Posterior vena cava (tissue), 2 donors: ENCODE data around the gene JAK2. TPM values are rescaled to one million over a fixed set of nuclear protein-coding genes. Genes with fewer than 3 reads are reported as not detected.

ENCODE experiments used
- DNase-seq: peaks from one replicate; pipeline ENCODE4 v3.0.0-alpha.2; 2020; ENCODE audit warnings: low spot score
- intact Hi-C, 2 donors: fragments of 100-400 bp; cut with DNase I; formaldehyde crosslinking; loops; one replicate each; pipeline versions ENCODE4 v1.14.1 to v1.14.2; 2022 to 2023
- total RNA-seq, 2 donors: library from RNA; stranded (reverse); fragmentation: NEBNext Ultra II Directional; extraction: Animal tissue kit (Norgen Biotek cat#: 25700); gene quantifications; one replicate each; pipeline ENCODE4 v1.2.1, GENCODE V29; 2021
- donor health status: DM: yes; HTN: yes; CAD: no.
- donor health status: DM: yes; HTN: yes; CAD: no.

JAK2 gene
- total RNA-seq, 2 donors from 2014 or later: 65.8 to 67.2 TPM

- intact Hi-C loops: no loop called here
- no peak for DNase-seq
Observed at GRCh38 chr9:5111696-5112095, 126.6 kb downstream of the JAK2 start.

- DNase-seq: no peak
- intact Hi-C loops: no loop called here
Observed at GRCh38 chr9:5112109-5112592, 127.1 kb downstream of the JAK2 start.

DNA sequence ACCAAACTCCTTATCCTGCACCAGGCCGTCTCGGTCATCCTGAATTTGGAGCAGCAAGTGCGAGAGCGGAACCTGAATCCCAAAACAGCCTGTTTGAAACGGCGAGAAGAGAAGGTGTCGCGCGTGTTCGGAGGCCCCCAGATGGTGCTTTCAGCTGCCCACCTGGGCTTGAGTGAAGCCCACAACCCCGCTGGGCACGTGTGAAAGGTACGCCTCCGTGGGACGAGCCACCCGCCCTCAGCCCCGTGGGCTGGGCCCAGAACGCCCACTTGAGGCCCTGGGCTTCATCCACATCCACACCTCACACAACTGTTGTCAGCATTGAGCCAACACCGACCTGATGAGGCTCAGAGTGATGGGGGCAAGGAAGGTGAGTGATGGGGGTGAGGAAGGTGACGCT is 127.6 kb downstream of the JAK2 start:
- no peak for DNase-seq
- intact Hi-C loops: no loop called here

- DNase-seq: no peak
- intact Hi-C loops: no loop called here
Observed at GRCh38 chr9:5113523-5113922, 128.5 kb downstream of the JAK2 start.

- DNase-seq: no peak
Observed at GRCh38 chr9:5113994-5114748, 129.1 kb downstream of the JAK2 start.

GRCh38 chr9:5122116-5122515 is 137.0 kb downstream of the JAK2 start:
- intact Hi-C loops: loop anchor here in 1 of 2 donors (10.0 kb wide), 1 partner anchor 367 kb away; no protein-coding TSS in a partner anchor
- no peak for DNase-seq

More at GRCh38 chr9:5113994-5114748, 129.1 kb downstream of the JAK2 start:
- intact Hi-C loops: no loop called here

- intact Hi-C loops: loop anchor here in 1 of 2 donors (10.0 kb wide), 1 partner anchor 368 kb away; no protein-coding TSS in a partner anchor
- no peak for DNase-seq
Observed at GRCh38 chr9:5122516-5122915, 137.4 kb downstream of the JAK2 start.

GRCh38 chr9:5140151-5140550 is 155.1 kb downstream of the JAK2 start:
- intact Hi-C loops: no loop called here
- no peak for DNase-seq

GRCh38 chr9:5144217-5144616 is 159.1 kb downstream of the JAK2 start:
- intact Hi-C loops: no loop called here

GRCh38 chr9:5146241-5146640 is 161.2 kb downstream of the JAK2 start:
- intact Hi-C loops: no loop called here
- DNase-seq: no peak

More at GRCh38 chr9:5144217-5144616, 159.1 kb downstream of the JAK2 start:
- DNase-seq: no peak

Other genes with a start within 250 kb of the JAK2 start
- gene AK3, start 244.1 kb upstream of the JAK2 start, total RNA-seq: 10 to 100 TPM; 48.4 to 50.8 TPM
- gene RCL1, start 192.3 kb upstream of the JAK2 start, total RNA-seq: 10 to 100 TPM; 22.1 to 24.7 TPM
- not detected for gene INSL6, start 200.4 kb downstream of the JAK2 start, total RNA-seq
- gene INSL4, start 246.1 kb downstream of the JAK2 start, total RNA-seq: not detected